K562 (cell line): ENCODE measurements around the gene TCEAL1. TPM values are rescaled to one million over a fixed set of nuclear protein-coding genes. Genes with fewer than 3 reads are reported as not detected.

ENCODE experiments used
- ATAC-seq: fragments of 200-7000 bp; cut with Tn5 transposase; 3 replicates; pipeline ENCODE4 v1.9.1; 2020; ENCODE audit warnings: moderate library complexity
- BruUV-seq: library from RNA; stranded (reverse); fragments of 400-500 nt; replicated peaks from 2 replicates; lab custom pipeline; 2021; lab: Mats Ljungman, UMichigan
- CTCF ChIA-PET: fragments of 300-600 bp; formaldehyde crosslinking; extraction: SDS; loops from one replicate; lab custom pipeline; 2021; ENCODE audit warnings: low intra/inter-chr PET ratio; lab: Yijun Ruan, JAX
- POLR2A ChIA-PET: fragments of 300-600, 350-650 bp; sonication (Branson Sonifier 250); formaldehyde crosslinking; extraction: SDS; loops from one replicate; lab custom pipeline; 2021; ENCODE audit warnings: antibody characterized with exemption, inconsistent platforms; lab: Yijun Ruan, JAX
- DNase-seq, 4 experiments: peaks; one replicate each; pipeline versions ENCODE4 v3.0.0 to v3.0.0-alpha.2; 2011 to 2018; ENCODE audit warnings: low spot score in 3 of 4, mixed read lengths in 3 of 4; ENCODE audit errors: extremely low read depth in 1 of 4
- FAIRE-seq: peaks from 2 replicates; lab custom pipeline; 2011; peaks lifted over from hg19 to GRCh38; lab: Jason Lieb, UNC
- H2AFZ ChIP-seq: 2 replicates; pipeline ENCODE4 v1.6.0; 2011; ENCODE audit warnings: low read depth, low read length, control low read depth, inconsistent platforms
- H3K27ac ChIP-seq: fragments of 200-600 bp; 3 replicates; pipeline ENCODE4 v1.8.0; 2011; ENCODE audit warnings: low read depth, mild to moderate bottlenecking, control low read depth, inconsistent platforms, low read length, moderate library complexity, mixed read lengths; ENCODE audit errors: extremely low read depth
- H3K27me3 ChIP-seq, 2 experiments: fragments of 300-600 bp in 1 of 2; 2 replicates in 1 of 2; 3 replicates in 1 of 2; pipeline versions ENCODE4 v1.6.0 to v1.8.0; 2011; ENCODE audit warnings: inconsistent platforms in 2 of 2, low read length in 2 of 2, mild to moderate bottlenecking in 1 of 2, mixed read lengths in 1 of 2, moderate library complexity in 1 of 2; ENCODE audit not compliant: control insufficient read depth in 2 of 2, insufficient read depth in 2 of 2
- H3K36me3 ChIP-seq: fragments of 300-600 bp; 3 replicates; pipeline ENCODE4 v1.8.0; 2011; ENCODE audit warnings: mild to moderate bottlenecking, low read length, inconsistent platforms; ENCODE audit not compliant: control insufficient read depth, insufficient read depth
- H3K4me1 ChIP-seq, 2 experiments: fragments of 200-600 bp in 1 of 2; replicated peaks in 1 of 2; 2 replicates in 1 of 2; 3 replicates in 1 of 2; pipeline versions ENCODE4 v1.5.1 to v1.8.0; 2011; ENCODE audit warnings: inconsistent platforms in 2 of 2, low read length in 2 of 2, mild to moderate bottlenecking in 1 of 2, mixed read lengths in 1 of 2, moderate library complexity in 1 of 2; ENCODE audit not compliant: control insufficient read depth in 2 of 2, insufficient read depth in 2 of 2
- H3K4me2 ChIP-seq: 2 replicates; pipeline ENCODE4 v1.6.1; 2011; ENCODE audit warnings: low read length, control low read depth, inconsistent platforms, mixed read lengths; ENCODE audit not compliant: insufficient read depth
- H3K4me3 ChIP-seq: fragments of 200-600 bp; sonication (generic), shearing (Covaris generic); 2 replicates; pipeline ENCODE4 v1.5.1; 2016; ENCODE audit warnings: control low read depth, inconsistent platforms
- H3K79me2 ChIP-seq: fragments of 200-600 bp; 3 replicates; pipeline ENCODE4 v1.8.0; 2011; ENCODE audit warnings: low read length, inconsistent platforms; ENCODE audit not compliant: control insufficient read depth, insufficient read depth
- H3K9ac ChIP-seq, 2 experiments: 2 replicates each; pipeline versions ENCODE4 v1.6.0 to v1.6.1; 2011; ENCODE audit warnings: low read depth in 2 of 2, low read length in 2 of 2, control low read depth in 1 of 2, inconsistent platforms in 1 of 2, mild to moderate bottlenecking in 1 of 2, mixed read lengths in 1 of 2; ENCODE audit not compliant: insufficient read depth in 1 of 2
- H3K9me1 ChIP-seq: one replicate; pipeline ENCODE4 v1.6.0; 2011; ENCODE audit warnings: inconsistent platforms, mild to moderate bottlenecking, low read length, moderate library complexity; ENCODE audit not compliant: control insufficient read depth, insufficient read depth
- H3K9me3 ChIP-seq: replicated peaks from 2 replicates; pipeline ENCODE4 v1.5.1; 2011; ENCODE audit warnings: low read depth, low read length, inconsistent platforms; ENCODE audit not compliant: control insufficient read depth, insufficient read depth
- H4K20me1 ChIP-seq: replicated peaks from 2 replicates; pipeline ENCODE4 v1.6.1; 2011; ENCODE audit warnings: low read length, inconsistent platforms, mixed read lengths; ENCODE audit not compliant: control insufficient read depth, insufficient read depth
- ADNP ChIP-seq: fragments of 200-800 bp; sonication (Bioruptor generic); IDR thresholded peaks from 2 replicates; pipeline ENCODE4 v1.6.1; 2016; ENCODE audit warnings: missing genetic modification characterization, missing compliant biosample characterization
- BRF1 ChIP-seq: IDR thresholded peaks from 3 replicates; pipeline ENCODE4 v1.6.1; 2011; ENCODE audit warnings: borderline replicate concordance, mild to moderate bottlenecking; ENCODE audit not compliant: insufficient read length; ENCODE audit errors: extremely low read depth
- ELF1 ChIP-seq: fragments of 200-800 bp; sonication (Bioruptor generic); IDR thresholded peaks from 2 replicates; pipeline ENCODE4 v1.6.1; 2016; ENCODE audit warnings: missing genetic modification characterization, missing compliant biosample characterization
- FUS ChIP-seq: fragments of 200-400 bp; formaldehyde crosslinking; optimal IDR thresholded peaks from 2 replicates; pipeline ENCODE3; 2017; ENCODE audit warnings: low read depth, low read length
- GATA2 ChIP-seq: sonication (generic); formaldehyde crosslinking; IDR thresholded peaks from 2 replicates; pipeline ENCODE4 v1.4.0; 2020; ENCODE audit warnings: mild to moderate bottlenecking, missing genetic modification reagents
- JUND ChIP-seq, 2 experiments: IDR thresholded peaks; 2 replicates in 1 of 2; 3 replicates in 1 of 2; pipeline ENCODE4 v1.6.1; 2011; ENCODE audit warnings: borderline replicate concordance in 2 of 2, low read depth in 2 of 2, low read length in 2 of 2, improper control_type of control experiment in 1 of 2, missing biosample characterization in 1 of 2, missing genetic modification characterization in 1 of 2, missing genetic modification reagents in 1 of 2
- KLF13 ChIP-seq: fragments of 450-650 bp; IDR thresholded peaks from 2 replicates; pipeline ENCODE4 v1.6.1; 2016; ENCODE audit warnings: missing genetic modification characterization, low read depth, mild to moderate bottlenecking, missing compliant biosample characterization, moderate library complexity, borderline replicate concordance
- MAFK ChIP-seq: IDR thresholded peaks from 2 replicates; pipeline ENCODE4 v1.6.1; 2011; ENCODE audit warnings: low read length, improper control_type of control experiment
- NFE2L1 ChIP-seq: fragments of 450-650 bp; IDR thresholded peaks from 2 replicates; pipeline ENCODE4 v1.6.1; 2016; ENCODE audit warnings: missing genetic modification characterization, low read depth, mild to moderate bottlenecking, missing compliant biosample characterization, moderate library complexity, borderline replicate concordance
- NUFIP1 ChIP-seq: fragments of 450-650 bp; IDR thresholded peaks from 2 replicates; pipeline ENCODE4 v1.6.1; 2018; ENCODE audit not compliant: partially characterized antibody
- PURB ChIP-seq: sonication (generic); formaldehyde crosslinking; IDR thresholded peaks from 2 replicates; pipeline ENCODE4 v1.9.0; 2021; ENCODE audit warnings: low read depth, mild to moderate bottlenecking, missing genetic modification reagents
- TSC22D4 ChIP-seq: fragments of 450-650 bp; IDR thresholded peaks from 2 replicates; pipeline ENCODE4 v1.6.1; 2016; ENCODE audit warnings: missing genetic modification characterization, missing biosample characterization, control low read depth
- ZBTB7A ChIP-seq: IDR thresholded peaks from 2 replicates; pipeline ENCODE4 v1.6.1; 2011; ENCODE audit warnings: low read depth, mild to moderate bottlenecking, low read length, moderate library complexity, borderline replicate concordance; ENCODE audit not compliant: control insufficient read depth
- WGBS: fragments of 100-300 bp; shearing (Covaris generic); methylation state at CpG from one replicate; pipeline ENCODE4 v1.1.6; 2016; ENCODE audit warnings: low coverage, mixed read lengths; ENCODE audit not compliant: insufficient coverage; ENCODE audit errors: missing lambda C conversion rate; 5-methylcytosine and 5-hydroxymethylcytosine counted together
- in situ Hi-C: fragments of 300-500 bp; cut with MboI; formaldehyde crosslinking; loops from 4 replicates; pipeline ENCODE4 v1.15.0; 2018; ENCODE audit warnings: inconsistent platforms, mixed read lengths
- intact Hi-C: fragments of 100-400 bp; cut with micrococcal nuclease; formaldehyde crosslinking; loops from 2 replicates; pipeline ENCODE4 v1.14.2; 2022
- polyA plus RNA-seq, 8 experiments: library from polyadenylated mRNA; depleted of rRNA in 4 of 8; stranded (reverse) in 5 of 8; unstranded in 3 of 8; fragments of >200 nt; fragmentation: Nextera tagmentation in 2 of 8; fragmentation: Illumina TruSeq in 1 of 8; extraction: Ambion mirVana in 2 of 8; extraction: Trizol in 1 of 8; gene quantifications; 2 replicates each; pipeline versions ENCODE4 v1.2.1 to v1.2.3, GENCODE V29; 2011 to 2014; ENCODE audit warnings: inconsistent platforms in 1 of 8, missing spikeins in 1 of 8
- total RNA-seq, 7 experiments: library from RNA; depleted of rRNA in 6 of 7; stranded (reverse); fragments of >200 nt in 6 of 7; fragmentation: Illumina TruSeq in 2 of 7; extraction: Trizol in 2 of 7; gene quantifications; 2 replicates each; pipeline versions ENCODE4 v1.2.1 to v1.2.3, GENCODE V29; 2011 to 2021; ENCODE audit warnings: low replicate concordance in 1 of 7
- TF ChIP-seq, protein P1 (sequence below): fragments of 200-800 bp; sonication (Bioruptor generic); IDR thresholded peaks from 2 replicates; pipeline ENCODE4 v1.6.1; 2016; ENCODE audit warnings: missing genetic modification characterization, missing compliant biosample characterization
- TF ChIP-seq, protein P2 (sequence below): fragments of 250-450 bp; sonication (Bioruptor Pico); IDR thresholded peaks from 2 replicates; pipeline ENCODE4 v1.5.0; 2020; ENCODE audit warnings: mild to moderate bottlenecking

TCEAL1 gene
- total and polyA plus RNA-seq, 9 of the 15 experiments (the other 6 are each of a cell fraction or from before 2014, with no cell fraction given), result 2.1 to 5.3 (median 4.0) TPM

DNA sequence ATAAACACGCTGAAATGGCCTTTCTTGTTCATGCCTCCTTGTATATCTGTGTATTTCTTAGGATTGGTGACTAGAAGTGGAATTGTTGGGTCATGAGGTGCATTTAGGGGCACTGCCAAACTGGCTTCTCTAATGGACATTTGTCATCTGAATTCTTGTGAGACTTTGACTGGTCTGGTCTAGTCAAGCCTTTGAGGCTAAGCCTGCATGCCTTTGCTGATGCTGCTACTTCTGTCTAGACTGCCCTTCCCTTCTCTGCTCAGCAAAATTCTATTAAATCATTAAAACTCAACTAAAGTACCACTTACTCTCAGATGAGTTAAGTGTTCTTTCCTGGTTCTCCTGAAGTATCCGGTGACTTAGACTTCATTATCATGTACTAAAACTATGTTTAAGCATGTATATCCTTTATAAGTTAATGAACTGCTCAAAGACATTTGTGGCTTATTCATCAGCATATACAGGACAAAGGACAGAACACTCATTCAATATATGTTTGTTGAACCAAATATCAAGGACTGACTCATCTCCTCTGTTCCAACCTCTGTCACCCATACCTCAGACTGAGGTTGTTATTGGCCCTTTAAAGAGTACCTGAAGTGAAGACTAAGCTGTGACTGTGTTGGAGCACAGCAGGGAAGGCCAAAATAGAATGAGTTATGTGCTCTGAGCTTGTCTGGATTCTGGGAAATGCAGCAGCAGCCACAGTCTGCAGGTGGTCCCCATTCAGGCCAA lies 9.0 kb downstream of the TCEAL1 start:
- Histone ChIP-seq H3K4me2 (no peak overlapping the region), H4K20me1 (no peaks in the 10 kb centered on the region), H3K27ac (no peak overlapping the region), H3K9me3 (no peaks in the 10 kb centered on the region), H3K4me3 (no peak overlapping the region), H3K27me3 (no peaks in the 10 kb centered on the region), H3K9me1 (no peaks in the 10 kb centered on the region), H3K36me3 (no peaks in the 10 kb centered on the region), H3K9ac (no peak overlapping the region), H3K79me2 (no peaks in the 10 kb centered on the region), H3K4me1 (no peaks in the 10 kb centered on the region), H2AFZ (no peak overlapping the region)
- no peak for FAIRE-seq
- no peak for DNase-seq
- intact Hi-C loops (no loop called here), in situ Hi-C loops (no loop called here)
- ChIA-PET POLR2A (interaction anchor here (0.6 kb wide), 1 partner anchor 554 kb away, joined by 3 read pairs; no protein-coding TSS in a partner anchor), CTCF (no interaction called here)
- no TSS peak for BruUV-seq
- no peak for ATAC-seq
- 0% methylated on average over 2 of the region's 2 CpGs for WGBS
- no peak for TF ChIP-seq KLF13 (tag)
- TF ChIP-seq JUND (IDR thresholded peaks at IDR 0.05; ENCODE audit: borderline replicate concordance, low read depth, low read length), result no peak
- no peak for TF ChIP-seq JUND (tag; IDR thresholded peaks at IDR 0.05; ENCODE audit: borderline replicate concordance, low read depth, low read length)
- TF ChIP-seq, protein P1, sequence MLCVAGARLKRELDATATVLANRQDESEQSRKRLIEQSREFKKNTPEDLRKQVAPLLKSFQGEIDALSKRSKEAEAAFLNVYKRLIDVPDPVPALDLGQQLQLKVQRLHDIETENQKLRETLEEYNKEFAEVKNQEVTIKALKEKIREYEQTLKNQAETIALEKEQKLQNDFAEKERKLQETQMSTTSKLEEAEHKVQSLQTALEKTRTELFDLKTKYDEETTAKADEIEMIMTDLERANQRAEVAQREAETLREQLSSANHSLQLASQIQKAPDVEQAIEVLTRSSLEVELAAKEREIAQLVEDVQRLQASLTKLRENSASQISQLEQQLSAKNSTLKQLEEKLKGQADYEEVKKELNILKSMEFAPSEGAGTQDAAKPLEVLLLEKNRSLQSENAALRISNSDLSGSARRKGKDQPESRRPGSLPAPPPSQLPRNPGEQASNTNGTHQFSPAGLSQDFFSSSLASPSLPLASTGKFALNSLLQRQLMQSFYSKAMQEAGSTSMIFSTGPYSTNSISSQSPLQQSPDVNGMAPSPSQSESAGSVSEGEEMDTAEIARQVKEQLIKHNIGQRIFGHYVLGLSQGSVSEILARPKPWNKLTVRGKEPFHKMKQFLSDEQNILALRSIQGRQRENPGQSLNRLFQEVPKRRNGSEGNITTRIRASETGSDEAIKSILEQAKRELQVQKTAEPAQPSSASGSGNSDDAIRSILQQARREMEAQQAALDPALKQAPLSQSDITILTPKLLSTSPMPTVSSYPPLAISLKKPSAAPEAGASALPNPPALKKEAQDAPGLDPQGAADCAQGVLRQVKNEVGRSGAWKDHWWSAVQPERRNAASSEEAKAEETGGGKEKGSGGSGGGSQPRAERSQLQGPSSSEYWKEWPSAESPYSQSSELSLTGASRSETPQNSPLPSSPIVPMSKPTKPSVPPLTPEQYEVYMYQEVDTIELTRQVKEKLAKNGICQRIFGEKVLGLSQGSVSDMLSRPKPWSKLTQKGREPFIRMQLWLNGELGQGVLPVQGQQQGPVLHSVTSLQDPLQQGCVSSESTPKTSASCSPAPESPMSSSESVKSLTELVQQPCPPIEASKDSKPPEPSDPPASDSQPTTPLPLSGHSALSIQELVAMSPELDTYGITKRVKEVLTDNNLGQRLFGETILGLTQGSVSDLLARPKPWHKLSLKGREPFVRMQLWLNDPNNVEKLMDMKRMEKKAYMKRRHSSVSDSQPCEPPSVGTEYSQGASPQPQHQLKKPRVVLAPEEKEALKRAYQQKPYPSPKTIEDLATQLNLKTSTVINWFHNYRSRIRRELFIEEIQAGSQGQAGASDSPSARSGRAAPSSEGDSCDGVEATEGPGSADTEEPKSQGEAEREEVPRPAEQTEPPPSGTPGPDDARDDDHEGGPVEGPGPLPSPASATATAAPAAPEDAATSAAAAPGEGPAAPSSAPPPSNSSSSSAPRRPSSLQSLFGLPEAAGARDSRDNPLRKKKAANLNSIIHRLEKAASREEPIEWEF, result no peak
- TF ChIP-seq TSC22D4, result no peak
- TF ChIP-seq ELF1, result no peak
- no peak for TF ChIP-seq BRF1
- no peak for TF ChIP-seq PURB (CRISPR knock-in tag)
- TF ChIP-seq NFE2L1 (tag), result no peak
- TF ChIP-seq, protein P2, sequence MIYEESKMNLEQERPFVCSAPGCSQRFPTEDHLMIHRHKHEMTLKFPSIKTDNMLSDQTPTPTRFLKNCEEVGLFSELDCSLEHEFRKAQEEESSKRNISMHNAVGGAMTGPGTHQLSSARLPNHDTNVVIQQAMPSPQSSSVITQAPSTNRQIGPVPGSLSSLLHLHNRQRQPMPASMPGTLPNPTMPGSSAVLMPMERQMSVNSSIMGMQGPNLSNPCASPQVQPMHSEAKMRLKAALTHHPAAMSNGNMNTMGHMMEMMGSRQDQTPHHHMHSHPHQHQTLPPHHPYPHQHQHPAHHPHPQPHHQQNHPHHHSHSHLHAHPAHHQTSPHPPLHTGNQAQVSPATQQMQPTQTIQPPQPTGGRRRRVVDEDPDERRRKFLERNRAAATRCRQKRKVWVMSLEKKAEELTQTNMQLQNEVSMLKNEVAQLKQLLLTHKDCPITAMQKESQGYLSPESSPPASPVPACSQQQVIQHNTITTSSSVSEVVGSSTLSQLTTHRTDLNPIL (CRISPR knock-in tag), result no peak
- no peak for TF ChIP-seq ZBTB7A
- TF ChIP-seq NUFIP1, result no peak
- TF ChIP-seq GATA2 (CRISPR knock-in tag), result no peak
- no peak for TF ChIP-seq FUS
- no peak for TF ChIP-seq MAFK
- no peak for TF ChIP-seq ADNP (tag)
